DOHH2 (cell line): ENCODE data around the gene WWTR1.

Experiments used
- H3F3A ChIP-seq: fragments of 200-600 bp; sonication (generic), shearing (Covaris generic); 2 replicates; pipeline ENCODE4 v1.6.0; 2016; ENCODE audit warnings: antibody characterized with exemption, mild to moderate bottlenecking; ENCODE audit not compliant: control insufficient read depth, insufficient read depth
- H3K27ac ChIP-seq: fragments of 200-600 bp; sonication (generic); 2 replicates; pipeline ENCODE4 v1.5.1; 2014; ENCODE audit warnings: low read depth, mild to moderate bottlenecking, low read length, moderate library complexity
- H3K27me3 ChIP-seq: fragments of 200-600 bp; sonication (generic); 2 replicates; pipeline ENCODE4 v1.6.1; 2014; ENCODE audit warnings: mild to moderate bottlenecking, low read length, mixed read lengths; ENCODE audit not compliant: control insufficient read depth
- H3K36me3 ChIP-seq: fragments of 200-600 bp; sonication (generic); 2 replicates; pipeline ENCODE4 v1.6.1; 2014; ENCODE audit warnings: mild to moderate bottlenecking, low read length, moderate library complexity, mixed read lengths; ENCODE audit not compliant: control insufficient read depth
- H3K4me1 ChIP-seq: fragments of 200-600 bp; sonication (generic); 2 replicates; pipeline ENCODE4 v1.6.1; 2014; ENCODE audit warnings: mild to moderate bottlenecking, low read length, mixed read lengths; ENCODE audit not compliant: control insufficient read depth
- H3K4me2 ChIP-seq: fragments of 200-600 bp; sonication (generic); 2 replicates; pipeline ENCODE4 v1.6.0; 2014; ENCODE audit warnings: mild to moderate bottlenecking, low read length, moderate library complexity
- H3K4me3 ChIP-seq: fragments of 200-600 bp; sonication (generic); 2 replicates; pipeline ENCODE4 v1.5.1; 2014; ENCODE audit warnings: mild to moderate bottlenecking, low read length, mixed read lengths
- H3K79me2 ChIP-seq: fragments of 200-600 bp; sonication (generic); 2 replicates; pipeline ENCODE4 v1.6.1; 2014; ENCODE audit warnings: mild to moderate bottlenecking, low read length, mixed read lengths; ENCODE audit not compliant: control insufficient read depth
- H3K9me2 ChIP-seq: fragments of 200-600 bp; sonication (generic); replicated peaks from 2 replicates; pipeline ENCODE4 v1.6.1; 2014; ENCODE audit warnings: mild to moderate bottlenecking, low read length, mixed read lengths; ENCODE audit not compliant: control insufficient read depth
- H3K9me3 ChIP-seq: fragments of 200-600 bp; sonication (generic); 2 replicates; pipeline ENCODE4 v1.6.1; 2014; ENCODE audit warnings: antibody characterized with exemption, low read length, mixed read lengths; ENCODE audit not compliant: control insufficient read depth, insufficient read depth
- H4K20me1 ChIP-seq: fragments of 200-600 bp; sonication (generic); 2 replicates; pipeline ENCODE4 v1.6.0; 2014; ENCODE audit warnings: low read depth, mild to moderate bottlenecking, antibody characterized with exemption, low read length, moderate library complexity; ENCODE audit not compliant: control insufficient read depth, insufficient read depth
- CTCF ChIP-seq: fragments of 200-600 bp; sonication (generic); IDR thresholded peaks from one replicate; pipeline ENCODE4 v1.5.1; 2014; ENCODE audit warnings: antibody characterized with exemption, mild to moderate bottlenecking, low read depth, low read length; ENCODE audit not compliant: poor library complexity, severe bottlenecking
- EZH2phosphoT487 ChIP-seq: fragments of 200-600 bp; sonication (generic); IDR thresholded peaks from 2 replicates; pipeline ENCODE4 v1.6.1; 2017; ENCODE audit warnings: borderline replicate concordance, mild to moderate bottlenecking, antibody characterized with exemption, low read length, moderate library complexity, mixed read lengths

Gene WWTR1

GRCh38 chr3:149509526-149509925, 148.3 kb downstream of the WWTR1 start:
- H3K4me3 ChIP-seq = no peak overlapping the region
- H3K9me3 ChIP-seq = no peaks in the 10 kb centered on the region
- no peak for TF ChIP-seq CTCF
- TF ChIP-seq EZH2phosphoT487 = no peak
- H3K4me2 ChIP-seq = no peak overlapping the region
- H3K27ac ChIP-seq = no peak overlapping the region
- peaks cover 5% of the 10 kb centered on the region for H3K27me3 ChIP-seq
- no peaks in the 10 kb centered on the region for H3K9me2 ChIP-seq
- no peaks in the 10 kb centered on the region for H4K20me1 ChIP-seq
- no peaks in the 10 kb centered on the region for H3F3A ChIP-seq
- H3K36me3 ChIP-seq = no peaks in the 10 kb centered on the region
- no peaks in the 10 kb centered on the region for H3K79me2 ChIP-seq
- no peaks in the 10 kb centered on the region for H3K4me1 ChIP-seq

- Histone ChIP-seq H3K27me3 (peaks cover 5% of the 10 kb centered on the region), H3F3A (no peaks in the 10 kb centered on the region), H3K4me3 (no peak overlapping the region), H3K4me2 (no peak overlapping the region), H3K79me2 (no peaks in the 10 kb centered on the region), H3K9me3 (no peaks in the 10 kb centered on the region), H3K9me2 (no peaks in the 10 kb centered on the region), H4K20me1 (no peaks in the 10 kb centered on the region), H3K36me3 (no peaks in the 10 kb centered on the region), H3K27ac (no peak overlapping the region), H3K4me1 (no peaks in the 10 kb centered on the region)
- TF ChIP-seq EZH2phosphoT487 = no peak
- no peak for TF ChIP-seq CTCF
These were observed 150.1 kb downstream of the WWTR1 start for GRCh38 chr3:149507491-149508324.

DNA sequence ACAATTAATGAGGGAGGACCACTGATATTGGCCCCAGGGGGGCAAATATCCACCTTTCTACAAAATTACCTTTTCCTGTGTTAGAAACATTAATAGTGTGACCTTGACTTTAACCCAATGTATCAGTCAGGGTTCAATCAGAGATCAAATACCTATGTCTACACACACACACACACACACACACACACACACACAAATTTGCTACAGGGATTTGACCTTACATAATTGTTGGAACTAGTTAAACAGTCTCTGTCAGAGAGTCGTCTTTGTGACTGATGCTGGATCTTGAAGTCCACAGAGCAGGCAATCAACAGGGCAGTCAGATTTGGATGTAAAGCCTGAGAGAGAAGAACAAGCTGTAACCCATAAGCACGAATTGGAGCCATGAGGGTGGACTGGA, 150.9 kb downstream of the WWTR1 start:
- H3K4me2 ChIP-seq = no peak overlapping the region
- H3F3A ChIP-seq = no peaks in the 10 kb centered on the region
- H3K27ac ChIP-seq = no peak overlapping the region
- H3K9me2 ChIP-seq = no peaks in the 10 kb centered on the region
- TF ChIP-seq EZH2phosphoT487 = no peak
- TF ChIP-seq CTCF = no peak
- H3K27me3 ChIP-seq = peaks cover 5% of the 10 kb centered on the region
- H3K79me2 ChIP-seq = no peaks in the 10 kb centered on the region
- H3K4me1 ChIP-seq = no peaks in the 10 kb centered on the region
- H3K4me3 ChIP-seq = no peak overlapping the region
- H4K20me1 ChIP-seq = no peaks in the 10 kb centered on the region
- H3K36me3 ChIP-seq = no peaks in the 10 kb centered on the region
- no peaks in the 10 kb centered on the region for H3K9me3 ChIP-seq
